ENCODE results near the gene IL10RB.
"Not testable (repeated sequence)": the region's sequence is repeated elsewhere in the genome, so short reads cannot be mapped to it uniquely, and the experiment has no call there.

Gene IL10RB

DNA sequence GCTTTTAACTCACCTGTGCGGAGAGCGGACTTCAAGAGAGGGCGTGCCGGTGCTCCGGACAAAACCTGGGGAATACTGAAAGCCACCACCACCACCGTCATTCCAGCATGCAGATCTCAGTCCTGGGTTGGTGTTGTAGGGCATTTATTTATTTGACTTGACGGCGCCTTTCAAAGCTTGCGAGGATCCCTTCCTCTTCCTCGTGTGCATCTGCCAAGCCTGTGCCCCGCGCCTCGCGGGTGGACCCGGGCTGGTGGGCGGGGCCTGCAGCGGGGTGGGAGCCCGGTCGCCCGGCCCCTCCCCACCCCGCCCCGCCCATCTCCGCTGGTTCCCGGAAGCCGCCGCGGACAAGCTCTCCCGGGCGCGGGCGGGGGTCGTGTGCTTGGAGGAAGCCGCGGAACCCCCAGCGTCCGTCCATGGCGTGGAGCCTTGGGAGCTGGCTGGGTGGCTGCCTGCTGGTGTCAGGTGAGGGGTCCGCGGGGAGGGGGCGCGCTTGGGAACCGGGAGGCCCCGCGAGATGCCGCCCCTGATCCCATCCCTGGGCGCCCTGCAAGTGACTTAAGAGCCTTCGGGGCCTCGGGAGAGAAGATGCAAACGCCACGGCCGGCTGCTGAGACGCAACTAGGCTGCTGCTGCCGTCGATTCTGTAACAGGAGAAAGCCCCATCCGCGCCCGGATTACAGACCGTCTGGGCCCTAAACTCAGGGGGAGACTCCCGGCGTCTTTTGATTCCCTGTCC lies at the start of gene IL10RB:
IL10RB (plus strand) TSS at position 318 of the 739 bp plus-strand sequence; CDS start at position 417, 99 bp downstream.
- DNase-seq (ENCODE audit: low read depth in 3 of 3), result peak; percentile 48 to 74 (median 58)

GRCh38 chr21:33217138-33217520 lies 49.0 kb upstream of the IL10RB start:
- no peak for DNase-seq (ENCODE audit: low read depth in 3 of 3)

DNA sequence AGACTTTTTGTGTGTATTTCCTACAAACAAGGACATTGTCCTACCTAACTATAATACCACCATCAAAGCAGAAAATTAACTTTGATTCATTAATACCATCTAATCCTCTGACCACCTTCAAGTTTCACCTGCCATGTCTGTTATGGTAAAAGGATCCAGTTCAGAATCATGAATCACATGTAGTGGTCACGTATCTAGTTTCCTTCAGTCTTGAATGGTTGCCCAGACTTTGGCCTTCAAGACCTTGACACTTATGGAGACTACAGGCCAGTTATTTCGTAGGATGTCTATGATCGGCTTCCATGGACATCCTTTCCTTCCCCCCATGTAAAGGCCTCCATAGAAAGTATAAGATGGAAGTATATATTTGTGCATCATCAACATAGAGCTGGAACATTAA lies 46.9 kb upstream of the IL10RB start:
- no peak for DNase-seq (ENCODE audit: low read depth in 3 of 3)

DNA sequence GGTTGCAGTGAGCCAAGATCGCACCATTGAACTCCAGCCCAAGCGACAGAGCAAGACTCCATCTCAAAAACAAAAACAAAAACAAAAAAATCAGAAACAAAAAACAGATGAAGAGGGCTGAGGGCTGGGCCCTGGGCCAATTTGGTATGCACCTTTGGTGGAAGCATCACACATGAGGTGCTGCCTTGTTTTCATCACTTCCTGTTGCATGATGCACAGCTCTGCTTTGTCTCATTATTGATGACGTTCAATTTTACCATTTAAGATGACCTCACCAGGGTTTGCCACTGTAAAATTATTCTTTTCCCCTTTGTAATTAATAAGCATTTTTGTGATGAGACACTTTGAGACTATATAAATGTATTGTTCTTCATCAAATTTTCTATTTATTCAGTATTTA lies 46.2 kb upstream of the IL10RB start:
- no peak for DNase-seq (ENCODE audit: low read depth in 3 of 3)

DNA sequence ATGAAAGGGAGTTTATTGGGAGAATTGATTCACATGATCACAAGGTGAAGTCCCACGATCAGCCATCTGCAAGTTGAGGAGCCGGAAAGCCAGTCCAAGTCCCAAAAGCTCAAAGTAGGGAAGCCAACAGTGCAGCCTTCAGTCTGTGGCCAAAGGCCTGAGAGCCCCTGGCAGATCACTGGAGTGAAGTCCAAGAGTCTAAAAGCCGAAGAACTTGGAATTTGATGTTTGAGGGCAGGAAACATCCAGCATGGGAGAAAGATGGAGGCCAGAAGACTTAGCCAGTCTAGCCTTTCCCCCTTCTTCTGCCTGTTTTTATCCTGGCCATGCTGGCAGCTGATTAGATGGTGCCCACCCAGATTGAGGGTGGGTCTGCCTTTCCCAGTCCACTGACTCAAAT lies 40.8 kb upstream of the IL10RB start:
- DNase-seq (ENCODE audit: low read depth in 3 of 3), result not testable (repeated sequence)

- DNase-seq (ENCODE audit: low read depth in 3 of 3), result no peak
Measured at GRCh38 chr21:33228455-33228854, 37.7 kb upstream of the IL10RB start.

- no peak for DNase-seq (ENCODE audit: low read depth in 3 of 3)
Measured at GRCh38 chr21:33229099-33229783, 36.9 kb upstream of the IL10RB start.

DNA sequence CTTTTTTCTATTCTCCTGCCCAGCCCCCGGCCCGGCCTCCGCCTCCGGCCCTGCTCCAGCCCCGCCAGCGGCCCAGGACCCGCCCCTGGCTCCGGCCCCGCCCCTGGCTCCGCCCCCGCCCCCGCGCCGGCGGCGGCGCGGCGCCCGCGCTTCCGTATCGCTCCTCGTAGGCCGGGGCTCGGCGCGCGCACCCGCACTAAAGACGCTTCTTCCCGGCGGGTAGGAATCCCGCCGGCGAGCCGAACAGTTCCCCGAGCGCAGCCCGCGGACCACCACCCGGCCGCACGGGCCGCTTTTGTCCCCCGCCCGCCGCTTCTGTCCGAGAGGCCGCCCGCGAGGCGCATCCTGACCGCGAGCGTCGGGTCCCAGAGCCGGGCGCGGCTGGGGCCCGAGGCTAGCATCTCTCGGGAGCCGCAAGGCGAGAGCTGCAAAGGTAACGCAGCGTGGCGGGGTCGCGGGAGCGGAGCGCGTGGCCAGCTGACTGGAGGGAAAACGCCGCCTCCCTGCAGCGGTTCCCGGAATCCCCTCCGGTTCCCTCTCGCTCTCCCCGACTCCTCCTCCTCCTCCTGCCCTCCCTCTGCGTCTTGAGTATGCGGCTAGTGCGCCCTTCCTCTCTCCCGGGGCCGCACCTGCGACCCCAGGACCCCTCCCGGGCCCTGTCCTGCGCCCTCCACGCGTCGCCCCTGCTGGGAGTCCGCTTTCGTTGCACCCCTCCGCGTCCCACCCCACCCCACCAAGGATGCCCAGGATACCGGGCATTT lies 36.2 kb upstream of the IL10RB start, which contains the start of gene IFNAR2:
IFNAR2 (plus strand) TSS at position 155 of the 761 bp plus-strand sequence. CDS start 11,985 bp downstream, outside the sequence.
- peak; percentile 46 to 71 (median 65) for DNase-seq (ENCODE audit: low read depth in 3 of 3)

DNA sequence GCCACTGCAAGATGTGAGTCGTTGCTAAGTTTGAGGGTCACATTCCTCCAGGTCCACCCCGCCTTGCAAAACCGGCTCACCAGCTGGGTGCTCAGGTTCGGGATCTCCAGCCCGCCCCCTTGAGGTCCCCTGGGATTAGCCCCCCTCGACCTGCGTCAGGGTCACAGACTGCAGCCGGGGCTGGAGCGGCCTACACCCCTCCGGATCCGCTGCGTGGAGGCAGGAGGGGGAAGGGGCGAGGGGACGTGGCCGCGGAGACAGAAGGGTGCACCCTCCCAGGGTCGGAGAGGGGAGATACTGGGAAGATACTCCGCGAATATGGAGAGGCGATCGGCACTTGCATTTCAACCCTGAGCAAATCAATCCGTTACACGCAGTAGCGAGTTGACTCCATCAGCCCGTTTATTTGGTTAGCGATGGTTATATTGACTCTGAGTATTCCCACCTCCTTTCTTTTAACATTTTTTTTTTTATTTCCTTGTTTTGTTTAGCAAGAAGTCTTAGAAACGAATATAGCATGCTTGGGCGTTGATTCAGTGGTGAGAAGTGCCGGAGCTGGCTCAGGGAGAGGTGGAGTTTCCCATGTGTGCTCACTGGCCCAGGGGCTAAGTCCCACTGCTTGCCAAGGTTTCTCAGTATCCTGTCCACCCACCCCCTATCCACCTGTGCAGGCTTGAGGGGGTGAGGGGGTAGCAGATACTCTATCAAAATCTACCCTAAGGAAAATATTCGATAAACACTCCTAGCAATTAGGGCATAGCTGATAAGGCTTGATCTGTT lies 35.4 kb upstream of the IL10RB start:
- DNase-seq (ENCODE audit: low read depth in 3 of 3), result no peak

GRCh38 chr21:33231526-33231925 lies 34.6 kb upstream of the IL10RB start:
- DNase-seq (ENCODE audit: low read depth in 3 of 3), result peak in 1 of 3 experiments; percentile 58

GRCh38 chr21:33232291-33233034 lies 33.7 kb upstream of the IL10RB start:
- DNase-seq (ENCODE audit: low read depth in 3 of 3), result no peak

- DNase-seq (ENCODE audit: low read depth in 3 of 3), result no peak
Measured at GRCh38 chr21:33234635-33235520, 31.3 kb upstream of the IL10RB start.

DNA sequence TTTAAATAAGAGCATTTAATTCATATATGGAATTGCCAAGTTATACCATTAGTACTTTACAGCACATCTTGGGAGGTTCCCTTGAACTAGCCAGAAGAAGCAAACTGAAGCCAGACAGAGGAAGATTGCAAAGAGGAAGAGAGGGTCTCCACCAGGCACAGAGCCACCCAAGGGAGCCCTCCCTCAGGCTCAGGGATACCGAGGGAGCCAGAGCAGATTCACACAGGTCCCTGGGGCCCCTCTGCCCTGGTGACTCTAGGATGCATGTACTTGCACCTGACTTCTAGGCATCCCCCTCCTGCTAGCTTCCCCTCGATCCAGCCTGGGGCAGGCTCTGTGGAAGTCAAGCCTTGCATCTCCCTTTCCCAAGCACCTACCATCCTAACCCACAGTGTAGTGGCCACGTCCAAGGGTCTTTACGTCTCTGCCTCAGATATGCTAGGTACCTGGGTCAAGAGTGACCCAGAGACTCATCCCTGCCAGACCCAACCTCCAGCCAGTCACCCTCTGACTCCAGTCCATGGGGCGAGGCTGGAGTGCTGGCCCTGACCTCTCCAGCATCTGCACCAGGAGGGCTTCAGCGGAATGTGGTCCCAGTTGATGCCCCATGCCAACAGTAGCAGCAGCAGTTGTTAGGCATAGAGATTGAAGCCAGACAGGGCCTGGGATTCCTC lies 30.0 kb upstream of the IL10RB start:
- DNase-seq (ENCODE audit: low read depth in 3 of 3), result no peak

- DNase-seq (ENCODE audit: low read depth in 3 of 3), result no peak
Measured at GRCh38 chr21:33236766-33237165, 29.4 kb upstream of the IL10RB start.

- no peak for DNase-seq (ENCODE audit: low read depth in 3 of 3)
Measured at GRCh38 chr21:33237486-33237885, 28.7 kb upstream of the IL10RB start.

GRCh38 chr21:33238146-33238545 lies 28.0 kb upstream of the IL10RB start:
- DNase-seq (ENCODE audit: low read depth in 3 of 3), result no peak

- DNase-seq (ENCODE audit: low read depth in 3 of 3), result no peak
Measured at GRCh38 chr21:33238565-33239255, 27.5 kb upstream of the IL10RB start.

DNA sequence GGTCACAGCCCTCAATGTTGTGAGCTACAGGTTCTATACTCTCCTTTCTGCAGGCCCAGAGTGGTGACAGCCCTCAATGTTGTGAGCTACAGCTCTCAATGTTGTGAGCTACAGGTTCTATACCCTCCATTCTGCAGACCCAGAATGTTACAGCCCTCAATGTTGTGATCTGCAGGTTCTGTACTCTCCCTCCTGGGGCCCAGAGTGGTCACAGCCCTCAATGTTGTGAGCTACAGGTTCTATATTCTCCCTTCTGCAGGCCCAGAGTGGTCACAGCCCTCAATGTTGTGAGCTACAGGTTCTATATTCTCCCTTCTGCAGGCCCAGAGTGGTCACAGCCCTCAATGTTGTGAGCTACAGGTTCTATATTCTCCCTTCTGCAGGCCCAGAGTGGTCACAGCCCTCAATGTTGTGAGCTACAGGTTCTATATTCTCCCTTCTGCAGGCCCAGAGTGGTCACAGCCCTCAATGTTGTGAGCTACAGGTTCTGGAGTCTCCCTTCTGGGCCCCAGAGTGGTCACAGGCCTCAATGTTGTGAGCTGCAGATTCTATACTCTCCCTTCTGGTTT lies 26.5 kb upstream of the IL10RB start:
- DNase-seq (ENCODE audit: low read depth in 3 of 3), result not testable (repeated sequence)
